A673 (cell line): Measurements from ENCODE around the gene SLC12A2. TPM values are rescaled to one million over a fixed set of nuclear protein-coding genes. Genes with fewer than 3 reads are reported as not detected.

ENCODE experiments used
- BruUV-seq: library from RNA; stranded (reverse); fragments of 400-500 nt; replicated peaks from 2 replicates; lab custom pipeline; 2021; lab: Mats Ljungman, UMichigan
- CTCF ChIA-PET: fragments of 300-600 bp; sonication (Branson Sonifier 250); formaldehyde crosslinking; loops from one replicate; lab custom pipeline; 2022; ENCODE audit warnings: antibody characterized with exemption; lab: Charles Lee
- POLR2A ChIA-PET: fragments of 300-600 bp; sonication (Branson Sonifier 250); formaldehyde crosslinking; loops from one replicate; lab custom pipeline; 2022; ENCODE audit warnings: antibody characterized with exemption; ENCODE audit not compliant: low non-redundant PET; lab: Charles Lee
- DNase-seq: peaks from one replicate; pipeline ENCODE4 v3.0.0-alpha.2; 2015; ENCODE audit warnings: low spot score
- H3K27ac ChIP-seq: fragments of 200-600 bp; sonication (generic); 2 replicates; pipeline ENCODE4 v1.5.1; 2016; ENCODE audit warnings: mixed run types, low read depth, mild to moderate bottlenecking, mixed read lengths, antibody characterized with exemption, low read length; ENCODE audit not compliant: poor library complexity, severe bottlenecking
- H3K27me3 ChIP-seq: fragments of 200-600 bp; sonication (generic); replicated peaks from 2 replicates; pipeline ENCODE4 v1.6.1; 2017; ENCODE audit warnings: mixed run types, low read depth, mild to moderate bottlenecking, mixed read lengths, antibody characterized with exemption, low read length; ENCODE audit not compliant: insufficient read depth, poor library complexity
- H3K36me3 ChIP-seq: fragments of 200-600 bp; sonication (generic); 2 replicates; pipeline ENCODE4 v1.6.1; 2016; ENCODE audit warnings: mixed run types, mild to moderate bottlenecking, mixed read lengths, antibody characterized with exemption, low read length; ENCODE audit not compliant: insufficient read depth, poor library complexity, severe bottlenecking
- H3K4me1 ChIP-seq: fragments of 200-600 bp; sonication (generic); 2 replicates; pipeline ENCODE4 v1.6.1; 2017; ENCODE audit warnings: mixed run types, mild to moderate bottlenecking, mixed read lengths, antibody characterized with exemption, low read length; ENCODE audit not compliant: insufficient read depth, poor library complexity, severe bottlenecking
- H3K4me3 ChIP-seq: fragments of 200-600 bp; sonication (generic); 2 replicates; pipeline ENCODE4 v1.5.1; 2016; ENCODE audit warnings: low read depth, mixed run types, mild to moderate bottlenecking, mixed read lengths, low read length; ENCODE audit not compliant: poor library complexity, severe bottlenecking
- H3K9me3 ChIP-seq: fragments of 200-600 bp; sonication (generic); 2 replicates; pipeline ENCODE4 v1.6.1; 2016; ENCODE audit warnings: mixed run types, low read depth, mild to moderate bottlenecking, mixed read lengths, antibody characterized with exemption, low read length; ENCODE audit not compliant: poor library complexity, severe bottlenecking
- CTCF ChIP-seq: fragments of 300-800, 200-600 bp; sonication (generic); conservative IDR thresholded peaks from 2 replicates; pipeline ENCODE4 v1.5.1; 2017; ENCODE audit warnings: low read depth, mild to moderate bottlenecking, antibody characterized with exemption, low read length, moderate library complexity, mixed read lengths
- EZH2 ChIP-seq: fragments of 200-600 bp; sonication (generic); IDR thresholded peaks from 2 replicates; pipeline ENCODE4 v1.6.1; 2017; ENCODE audit warnings: borderline replicate concordance, low read depth, mild to moderate bottlenecking, mixed read lengths, antibody characterized with exemption, low read length; ENCODE audit not compliant: poor library complexity, severe bottlenecking
- intact Hi-C: fragments of 100-400 bp; cut with micrococcal nuclease; formaldehyde crosslinking; loops from one replicate; pipeline ENCODE4 v1.10.0; 2022; ENCODE audit not compliant: unreplicated experiment
- total RNA-seq: library from RNA; stranded (reverse); gene quantifications from 2 replicates; pipeline ENCODE4 v1.2.3, GENCODE V29; 2021

The SLC12A2 gene
- total RNA-seq, 1 experiment from 2014 or later: 10.4 TPM

DNA sequence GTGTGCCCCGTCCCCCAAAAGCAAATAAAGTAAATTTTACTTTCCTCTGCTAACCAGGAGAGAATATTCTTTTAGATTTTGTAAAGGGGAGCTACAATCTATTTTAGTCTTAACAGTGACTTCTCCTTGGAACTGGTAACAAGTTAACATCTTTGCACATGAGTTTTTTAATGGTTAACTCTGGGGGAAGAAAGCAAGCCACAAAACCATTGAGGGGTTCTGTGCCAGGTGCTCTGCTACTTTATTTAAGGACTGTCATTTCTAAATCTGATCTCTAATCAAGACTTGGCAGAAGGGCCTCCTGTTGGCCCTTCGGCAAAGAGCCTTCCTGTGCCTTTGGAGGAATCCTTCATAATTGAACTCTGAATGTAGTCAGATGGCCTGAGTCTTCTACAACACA lies 153.4 kb downstream of the SLC12A2 start:
- ChIA-PET CTCF (no interaction called here), POLR2A (no interaction called here)
- TF ChIP-seq EZH2 (no peak), CTCF (no peak)
- H3K9me3 ChIP-seq: no peaks in the 10 kb centered on the region
- intact Hi-C loops: no loop called here
- H3K27me3 ChIP-seq: peaks cover 22% of the 10 kb centered on the region
- H3K36me3 ChIP-seq: no peaks in the 10 kb centered on the region
- no peak overlapping the region for H3K27ac ChIP-seq
- no peaks in the 10 kb centered on the region for H3K4me1 ChIP-seq
- DNase-seq: no peak
- no peak overlapping the region for H3K4me3 ChIP-seq
- no TSS peak for BruUV-seq

GRCh38 chr5:128237546-128237945 lies 154.0 kb downstream of the SLC12A2 start:
- Histone ChIP-seq H3K27ac (no peak overlapping the region), H3K27me3 (peaks cover 22% of the 10 kb centered on the region), H3K36me3 (no peaks in the 10 kb centered on the region), H3K4me3 (no peak overlapping the region), H3K9me3 (no peaks in the 10 kb centered on the region), H3K4me1 (no peaks in the 10 kb centered on the region)
- ChIA-PET CTCF (no interaction called here), POLR2A (no interaction called here)
- no peak for DNase-seq
- no peak for TF ChIP-seq CTCF
- no peak for TF ChIP-seq EZH2
- BruUV-seq: no TSS peak
- intact Hi-C loops: no loop called here
